ENCODE data around the gene STK25.

- TF ChIP-seq SMC3 (IDR thresholded peaks at IDR 0.05) (no peak), POLR2A (IDR thresholded peaks at IDR 0.05; ENCODE audit: low read length) (no peak), RCOR1 (IDR thresholded peaks at IDR 0.05; ENCODE audit: low read depth, low read length) (no peak), RAD21 (conservative IDR thresholded peaks at IDR 0.05 in 1 of 2, IDR thresholded peaks at IDR 0.05 in 1 of 2) (no peak), FOSL2 (IDR thresholded peaks at IDR 0.05) (no peak), FOSL2 (CRISPR knock-in tag; IDR thresholded peaks at IDR 0.05) (no peak), CBX8 (IDR thresholded peaks at IDR 0.05) (no peak), POLR2AphosphoS2 (conservative IDR thresholded peaks at IDR 0.05; ENCODE audit: low read length) (no peak), ESRRA (IDR thresholded peaks at IDR 0.05; ENCODE audit: borderline replicate concordance, low read length) (no peak), CHD2 (IDR thresholded peaks at IDR 0.05; ENCODE audit: low read length, partially characterized antibody) (no peak), NPAS2 (CRISPR knock-in tag; IDR thresholded peaks at IDR 0.05; ENCODE audit: borderline replicate concordance) (no peak), NFE2L2 (conservative IDR thresholded peaks at IDR 0.05; ENCODE audit: low read length) (no peak)
- TF ChIP-seq, protein P1, sequence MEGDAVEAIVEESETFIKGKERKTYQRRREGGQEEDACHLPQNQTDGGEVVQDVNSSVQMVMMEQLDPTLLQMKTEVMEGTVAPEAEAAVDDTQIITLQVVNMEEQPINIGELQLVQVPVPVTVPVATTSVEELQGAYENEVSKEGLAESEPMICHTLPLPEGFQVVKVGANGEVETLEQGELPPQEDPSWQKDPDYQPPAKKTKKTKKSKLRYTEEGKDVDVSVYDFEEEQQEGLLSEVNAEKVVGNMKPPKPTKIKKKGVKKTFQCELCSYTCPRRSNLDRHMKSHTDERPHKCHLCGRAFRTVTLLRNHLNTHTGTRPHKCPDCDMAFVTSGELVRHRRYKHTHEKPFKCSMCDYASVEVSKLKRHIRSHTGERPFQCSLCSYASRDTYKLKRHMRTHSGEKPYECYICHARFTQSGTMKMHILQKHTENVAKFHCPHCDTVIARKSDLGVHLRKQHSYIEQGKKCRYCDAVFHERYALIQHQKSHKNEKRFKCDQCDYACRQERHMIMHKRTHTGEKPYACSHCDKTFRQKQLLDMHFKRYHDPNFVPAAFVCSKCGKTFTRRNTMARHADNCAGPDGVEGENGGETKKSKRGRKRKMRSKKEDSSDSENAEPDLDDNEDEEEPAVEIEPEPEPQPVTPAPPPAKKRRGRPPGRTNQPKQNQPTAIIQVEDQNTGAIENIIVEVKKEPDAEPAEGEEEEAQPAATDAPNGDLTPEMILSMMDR (IDR thresholded peaks at IDR 0.05), result no peak
Observed at GRCh38 chr2:241463276-241464135, 44.9 kb downstream of the STK25 start.

Measured in A549 (cell line).